SK-N-MC (cell line): ENCODE data around the gene KAZN.

Experiments used
- DNase-seq: peaks from one replicate; pipeline ENCODE4 v3.0.0-alpha.2; 2011; ENCODE audit warnings: low read depth, low spot score
- H3K27ac ChIP-seq: fragments of 200-600 bp; sonication (generic); 2 replicates; pipeline ENCODE4 v1.5.1; 2016; ENCODE audit warnings: mixed run types
- H3K36me3 ChIP-seq: fragments of 200-600 bp; sonication (generic); 2 replicates; pipeline ENCODE4 v1.6.1; 2017; ENCODE audit warnings: antibody characterized with exemption, low read length, mixed read lengths; ENCODE audit not compliant: insufficient read depth
- H3K4me3 ChIP-seq: fragments of 200-600 bp; sonication (generic); 2 replicates; pipeline ENCODE4 v1.5.1; 2016
- H3K9ac ChIP-seq: fragments of 200-600 bp; sonication (generic); 2 replicates; pipeline ENCODE4 v1.8.0; 2017; ENCODE audit warnings: mixed run types, mixed read lengths; ENCODE audit not compliant: insufficient read length
- H3K9me3 ChIP-seq: fragments of 200-600 bp; sonication (generic); 2 replicates; pipeline ENCODE4 v1.6.1; 2017; ENCODE audit warnings: low read depth, mild to moderate bottlenecking, antibody characterized with exemption, low read length, moderate library complexity, mixed read lengths
- EZH2 ChIP-seq: fragments of 200-600 bp; sonication (generic); IDR thresholded peaks from one replicate; pipeline ENCODE4 v1.6.1; 2017; ENCODE audit warnings: antibody characterized with exemption
- FOXP2 ChIP-seq: optimal IDR thresholded peaks from 2 replicates; pipeline ENCODE3; 2011; ENCODE audit warnings: mild to moderate bottlenecking, moderate library complexity; ENCODE audit not compliant: insufficient read depth; ENCODE audit errors: extremely low read length, control extremely low read depth
- POLR2AphosphoS5 ChIP-seq: IDR thresholded peaks from 2 replicates; pipeline ENCODE4 v1.6.1; 2012; ENCODE audit warnings: mild to moderate bottlenecking, low read depth, low read length, borderline replicate concordance

Gene KAZN

GRCh38 chr1:15068152-15068551 is 469.7 kb downstream of the KAZN start:
- TF ChIP-seq POLR2AphosphoS5 (no peak), FOXP2 (no peak), EZH2 (no peak)
- Histone ChIP-seq H3K36me3 (no peaks in the 10 kb centered on the region), H3K4me3 (no peak overlapping the region), H3K9ac (no peak overlapping the region), H3K9me3 (no peaks in the 10 kb centered on the region), H3K27ac (no peak overlapping the region)
- no peak for DNase-seq

GRCh38 chr1:15068997-15069396 is 470.5 kb downstream of the KAZN start:
- no peak overlapping the region for H3K4me3 ChIP-seq
- no peaks in the 10 kb centered on the region for H3K36me3 ChIP-seq
- no peaks in the 10 kb centered on the region for H3K9me3 ChIP-seq
- no peak overlapping the region for H3K9ac ChIP-seq
- H3K27ac ChIP-seq = no peak overlapping the region
- no peak for DNase-seq
- TF ChIP-seq FOXP2 (no peak), POLR2AphosphoS5 (no peak), EZH2 (no peak)

- H3K27ac ChIP-seq = no peak overlapping the region
- no peak for DNase-seq
- H3K9ac ChIP-seq = no peak overlapping the region
- no peaks in the 10 kb centered on the region for H3K36me3 ChIP-seq
- no peaks in the 10 kb centered on the region for H3K9me3 ChIP-seq
- H3K4me3 ChIP-seq = no peak overlapping the region
- no peak for TF ChIP-seq FOXP2
- TF ChIP-seq EZH2 = no peak
- TF ChIP-seq POLR2AphosphoS5 = no peak
These were observed 471.8 kb downstream of the KAZN start for GRCh38 chr1:15070145-15070748.

GRCh38 chr1:15071936-15072335 is 473.5 kb downstream of the KAZN start:
- DNase-seq = no peak
- H3K4me3 ChIP-seq = no peak overlapping the region
- no peaks in the 10 kb centered on the region for H3K9me3 ChIP-seq
- TF ChIP-seq EZH2 = no peak
- TF ChIP-seq FOXP2 = no peak
- no peak for TF ChIP-seq POLR2AphosphoS5
- no peak overlapping the region for H3K9ac ChIP-seq
- no peak overlapping the region for H3K27ac ChIP-seq
- H3K36me3 ChIP-seq = no peaks in the 10 kb centered on the region

- no peak overlapping the region for H3K27ac ChIP-seq
- no peaks in the 10 kb centered on the region for H3K9me3 ChIP-seq
- DNase-seq = no peak
- TF ChIP-seq EZH2 (no peak), FOXP2 (no peak), POLR2AphosphoS5 (no peak)
- H3K36me3 ChIP-seq = no peaks in the 10 kb centered on the region
- no peak overlapping the region for H3K4me3 ChIP-seq
- H3K9ac ChIP-seq = no peak overlapping the region
These were observed 475.4 kb downstream of the KAZN start for GRCh38 chr1:15073799-15074308.

GRCh38 chr1:15075175-15075574 is 476.7 kb downstream of the KAZN start:
- no peak overlapping the region for H3K9ac ChIP-seq
- TF ChIP-seq EZH2 = no peak
- TF ChIP-seq POLR2AphosphoS5 = no peak
- TF ChIP-seq FOXP2 = no peak
- no peaks in the 10 kb centered on the region for H3K36me3 ChIP-seq
- H3K4me3 ChIP-seq = no peak overlapping the region
- DNase-seq = no peak
- H3K9me3 ChIP-seq = no peaks in the 10 kb centered on the region
- no peak overlapping the region for H3K27ac ChIP-seq

GRCh38 chr1:15075817-15076216 is 477.3 kb downstream of the KAZN start:
- no peak overlapping the region for H3K27ac ChIP-seq
- no peak overlapping the region for H3K9ac ChIP-seq
- DNase-seq = no peak
- H3K9me3 ChIP-seq = no peaks in the 10 kb centered on the region
- TF ChIP-seq POLR2AphosphoS5 = no peak
- no peak for TF ChIP-seq FOXP2
- TF ChIP-seq EZH2 = no peak
- H3K36me3 ChIP-seq = no peaks in the 10 kb centered on the region
- H3K4me3 ChIP-seq = no peak overlapping the region

- Histone ChIP-seq H3K9ac (no peak overlapping the region), H3K4me3 (no peak overlapping the region), H3K27ac (no peak overlapping the region), H3K9me3 (no peaks in the 10 kb centered on the region), H3K36me3 (no peaks in the 10 kb centered on the region)
- no peak for DNase-seq
- TF ChIP-seq POLR2AphosphoS5 (no peak), EZH2 (no peak), FOXP2 (no peak)
These were observed 478.3 kb downstream of the KAZN start for GRCh38 chr1:15076807-15077206.

GRCh38 chr1:15077384-15077783 is 478.9 kb downstream of the KAZN start:
- Histone ChIP-seq H3K4me3 (no peak overlapping the region), H3K9me3 (no peaks in the 10 kb centered on the region), H3K9ac (no peak overlapping the region), H3K36me3 (no peaks in the 10 kb centered on the region), H3K27ac (no peak overlapping the region)
- no peak for DNase-seq
- no peak for TF ChIP-seq EZH2
- no peak for TF ChIP-seq FOXP2
- no peak for TF ChIP-seq POLR2AphosphoS5
